ENCODE measurements around the gene TRAP1.

GRCh38 chr16:3669082-3669481, 48.2 kb downstream of the TRAP1 start:
- TF ChIP-seq POLR2A (IDR thresholded peaks at IDR 0.05) (no peak), CTCF (IDR thresholded peaks at IDR 0.05) (no peak), POLR2AphosphoS5 (IDR thresholded peaks at IDR 0.05) (no peak)

Data from gastroesophageal sphincter (tissue), 3 donors.